Activated T-cell treated with anti-CD3 and anti-CD28 coated beads, Interleukin-2, amount 50 U/mL, for 48 hours (primary cell): ENCODE measurements around the gene ATP6V1G3.

Experiments
- DNase-seq, 2 experiments: peaks; one replicate each; pipeline ENCODE4 v3.0.0-alpha.2; 2020

Gene ATP6V1G3

DNA sequence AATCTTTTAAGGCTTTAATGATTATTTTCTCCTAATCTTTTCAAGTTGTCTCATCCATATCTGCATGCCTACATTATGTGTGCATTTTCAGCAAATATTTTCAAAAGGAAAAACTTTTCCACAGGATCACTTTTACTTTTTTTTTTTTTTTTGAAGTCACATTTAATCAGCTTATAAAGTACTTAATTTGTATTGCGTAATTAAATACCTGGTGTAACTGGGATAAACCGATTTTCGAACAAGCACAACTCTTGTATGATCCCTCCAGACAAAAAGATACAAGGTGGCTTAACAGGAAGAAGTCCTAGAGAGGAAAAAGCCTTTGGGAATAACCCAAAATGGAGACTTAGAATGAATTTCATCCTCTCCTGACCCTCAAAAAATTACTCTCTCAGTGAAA, 1.3 kb upstream of the ATP6V1G3 start:
- DNase-seq, result no peak

DNA sequence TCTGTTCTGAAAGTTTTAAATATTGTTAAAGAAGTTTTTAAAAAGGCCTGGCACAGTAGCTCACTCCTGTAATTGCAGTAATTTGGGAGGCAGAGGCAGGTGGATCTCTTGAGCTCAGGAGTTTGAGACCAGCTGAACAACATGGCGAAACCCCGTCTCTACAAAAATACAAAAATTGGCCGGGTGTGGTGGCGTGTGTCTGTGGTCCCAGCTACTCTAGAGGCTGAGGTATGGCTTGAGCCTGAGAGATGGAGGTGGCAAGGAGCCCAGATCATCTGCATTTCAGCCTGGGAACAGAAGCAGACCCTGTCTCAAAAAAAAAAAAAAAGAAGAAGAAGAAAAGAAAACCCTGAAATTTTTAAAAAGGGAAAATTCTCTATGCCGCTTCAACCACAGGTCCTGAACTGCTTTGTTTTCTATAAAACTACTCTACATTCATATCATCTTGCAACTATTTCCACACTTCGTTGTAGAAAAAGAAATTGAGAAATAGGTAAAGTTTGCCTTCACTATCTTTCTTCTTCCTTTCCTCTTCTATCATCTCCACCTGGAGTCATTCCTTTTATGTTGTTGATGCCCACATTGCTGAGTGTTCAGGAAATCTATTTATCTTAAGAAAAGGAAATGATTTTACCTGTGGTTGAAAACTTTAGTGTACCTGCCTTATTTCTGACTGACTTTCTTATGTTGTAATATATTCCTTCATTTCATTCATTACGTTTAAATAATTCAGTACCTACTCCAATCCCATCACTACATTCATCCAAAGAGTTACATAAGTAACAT, 1.7 kb downstream of the ATP6V1G3 start:
- no peak for DNase-seq

- DNase-seq, result no peak
Measured at GRCh38 chr1:198535631-198536030, 4.8 kb downstream of the ATP6V1G3 start.

DNA sequence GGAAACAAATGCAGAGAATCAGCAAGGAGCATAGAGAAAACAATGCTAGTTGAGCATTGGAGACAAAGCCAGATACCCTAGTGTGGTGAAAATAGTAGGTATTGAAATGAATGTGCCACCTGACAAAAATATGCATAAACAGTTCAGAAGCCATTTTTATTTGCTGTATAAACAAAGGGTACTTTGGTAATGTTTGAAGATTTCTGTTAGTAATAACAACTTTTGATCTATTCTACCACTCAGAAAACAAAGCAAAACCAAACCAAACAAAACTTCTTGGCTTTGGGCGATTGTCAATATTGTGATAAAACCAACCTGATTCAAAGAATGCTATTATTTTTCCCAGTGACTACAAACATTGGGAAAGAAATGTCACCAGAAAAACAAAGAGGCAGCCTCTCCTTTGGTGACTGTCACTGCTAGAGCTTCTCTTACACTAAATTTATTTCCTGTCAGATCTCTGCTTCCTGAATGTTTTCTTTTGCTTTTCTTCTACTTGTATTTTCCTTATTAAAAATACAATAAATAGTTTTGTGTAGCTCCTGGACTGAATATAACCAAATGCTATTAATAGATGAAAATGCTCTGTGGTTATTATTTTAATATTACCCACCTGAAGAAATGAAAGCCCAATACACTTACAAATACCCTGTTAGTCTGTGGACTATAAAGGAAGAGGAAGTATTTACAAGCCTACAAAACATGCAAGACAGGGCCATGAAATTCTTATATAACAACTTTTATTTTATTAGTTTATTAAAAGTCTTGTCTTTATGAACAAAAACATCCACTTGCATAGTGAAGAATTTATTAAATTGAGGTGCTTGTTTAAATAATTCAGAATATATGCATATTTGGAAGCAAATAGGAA, 5.7 kb downstream of the ATP6V1G3 start:
- no peak for DNase-seq

DNA sequence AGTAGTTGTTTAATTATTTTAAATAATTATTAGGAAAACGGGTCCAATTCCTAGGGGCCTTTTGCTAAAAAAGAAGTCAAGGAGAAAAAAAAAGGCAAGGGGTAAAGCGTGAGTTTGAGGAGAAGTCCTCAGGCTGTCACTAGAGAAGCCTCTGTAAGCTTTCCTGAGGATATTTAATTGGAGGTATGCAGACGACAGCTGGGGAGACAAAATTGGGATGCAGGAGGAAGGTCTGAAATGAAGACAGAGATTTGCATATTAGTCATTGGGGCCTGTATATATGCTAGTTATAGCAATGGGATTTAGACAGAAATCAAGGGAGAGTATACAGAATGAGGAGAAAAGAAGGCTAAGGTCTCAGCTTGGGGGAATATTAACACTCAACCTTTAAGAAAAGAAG, 8.6 kb downstream of the ATP6V1G3 start:
- DNase-seq, result no peak

DNA sequence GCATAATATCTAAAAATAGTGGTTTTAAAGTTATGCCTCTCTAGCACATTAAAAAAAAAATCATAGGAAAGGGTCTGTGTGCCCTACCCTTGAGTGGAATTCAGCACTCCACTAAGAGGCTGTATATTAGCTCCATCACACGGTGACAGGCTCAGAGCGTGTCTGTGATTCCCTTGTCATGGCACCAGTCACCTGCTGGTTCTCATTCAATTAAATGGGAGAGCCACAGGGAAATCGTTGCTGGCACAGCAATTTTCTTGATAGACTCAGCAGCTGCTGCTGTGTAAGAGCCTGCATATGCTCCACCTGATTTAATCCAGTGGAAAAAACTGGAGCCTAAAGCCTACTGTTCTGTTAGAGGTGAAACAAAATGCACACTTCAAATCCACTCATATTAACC, 9.5 kb downstream of the ATP6V1G3 start:
- no peak for DNase-seq

- DNase-seq, result no peak
Measured at GRCh38 chr1:198529414-198529813, 11.1 kb downstream of the ATP6V1G3 start.

GRCh38 chr1:198528364-198528763, 12.1 kb downstream of the ATP6V1G3 start:
- no peak for DNase-seq

- DNase-seq, result no peak
Measured at GRCh38 chr1:198524556-198524955, 15.9 kb downstream of the ATP6V1G3 start.

DNA sequence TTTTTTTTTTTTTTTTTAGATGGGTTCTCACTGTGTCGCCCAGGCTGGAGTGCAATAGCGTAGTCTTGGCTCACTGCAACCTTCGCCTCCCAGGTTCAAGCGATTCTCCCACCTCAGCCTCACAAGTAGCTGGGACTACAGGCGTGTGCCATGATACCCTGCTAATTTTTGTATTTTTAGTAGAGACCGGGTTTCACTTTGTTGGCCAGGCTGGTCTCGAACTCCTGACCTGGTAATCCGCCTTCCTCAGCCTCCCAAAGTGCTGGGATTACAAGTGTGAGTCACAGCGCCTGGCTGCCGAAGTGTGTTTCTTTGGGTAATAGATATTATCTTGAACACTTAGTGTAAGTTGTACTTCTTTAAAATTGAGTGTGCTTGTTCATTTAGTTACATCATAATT, 16.4 kb downstream of the ATP6V1G3 start:
- DNase-seq, result peak; percentile 55 to 56

GRCh38 chr1:198523182-198523950, 17.1 kb downstream of the ATP6V1G3 start:
- DNase-seq, result no peak

- DNase-seq, result no peak
Measured at GRCh38 chr1:198520524-198521254, 19.8 kb downstream of the ATP6V1G3 start.

- DNase-seq, result peak; percentile 41 to 46
Measured at GRCh38 chr1:198519639-198520501, 20.6 kb downstream of the ATP6V1G3 start.

- DNase-seq, result no peak
Measured at GRCh38 chr1:198517623-198518199, 22.8 kb downstream of the ATP6V1G3 start.

DNA sequence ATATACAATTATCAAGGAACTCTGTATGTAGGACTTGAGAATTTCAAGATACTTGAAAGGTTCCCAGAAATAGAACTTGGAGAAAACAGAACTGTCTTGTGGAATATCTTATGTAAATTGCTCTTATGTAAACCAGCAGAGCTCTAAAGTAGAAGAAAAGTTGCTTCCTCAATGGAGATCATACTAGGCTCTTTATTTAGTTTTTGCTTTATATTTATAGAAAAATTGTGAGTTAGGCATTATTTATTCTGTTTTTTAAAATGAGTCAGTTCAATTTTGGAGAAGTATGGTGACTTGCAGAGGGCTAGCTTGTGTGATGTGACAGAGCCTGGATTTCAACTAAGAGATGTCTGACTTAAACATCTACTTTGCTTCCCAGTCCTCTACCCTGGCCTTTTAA, 40.4 kb downstream of the ATP6V1G3 start:
- no peak for DNase-seq

DNA sequence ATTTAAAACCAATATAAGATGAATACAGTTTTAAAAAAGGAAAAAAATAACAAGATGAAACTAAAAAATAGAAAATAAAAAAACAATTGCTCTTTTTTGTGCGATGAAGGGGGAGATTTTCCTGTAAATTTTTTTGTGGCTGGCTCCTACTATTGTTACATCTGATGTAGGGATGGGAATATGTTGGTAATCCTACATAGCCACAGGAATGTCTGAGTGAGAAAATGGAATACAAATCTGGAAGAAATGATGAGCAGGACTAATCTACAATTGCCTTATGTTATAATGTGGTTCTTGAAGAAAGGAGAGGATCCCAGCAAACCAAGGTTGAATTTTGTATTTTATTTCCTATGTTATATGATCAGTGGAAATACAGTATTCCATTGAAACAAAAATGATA, 40.9 kb downstream of the ATP6V1G3 start:
- DNase-seq, result no peak

GRCh38 chr1:198498881-198499280, 41.6 kb downstream of the ATP6V1G3 start:
- no peak for DNase-seq

- DNase-seq, result no peak
Measured at GRCh38 chr1:198498103-198498385, 42.4 kb downstream of the ATP6V1G3 start.

DNA sequence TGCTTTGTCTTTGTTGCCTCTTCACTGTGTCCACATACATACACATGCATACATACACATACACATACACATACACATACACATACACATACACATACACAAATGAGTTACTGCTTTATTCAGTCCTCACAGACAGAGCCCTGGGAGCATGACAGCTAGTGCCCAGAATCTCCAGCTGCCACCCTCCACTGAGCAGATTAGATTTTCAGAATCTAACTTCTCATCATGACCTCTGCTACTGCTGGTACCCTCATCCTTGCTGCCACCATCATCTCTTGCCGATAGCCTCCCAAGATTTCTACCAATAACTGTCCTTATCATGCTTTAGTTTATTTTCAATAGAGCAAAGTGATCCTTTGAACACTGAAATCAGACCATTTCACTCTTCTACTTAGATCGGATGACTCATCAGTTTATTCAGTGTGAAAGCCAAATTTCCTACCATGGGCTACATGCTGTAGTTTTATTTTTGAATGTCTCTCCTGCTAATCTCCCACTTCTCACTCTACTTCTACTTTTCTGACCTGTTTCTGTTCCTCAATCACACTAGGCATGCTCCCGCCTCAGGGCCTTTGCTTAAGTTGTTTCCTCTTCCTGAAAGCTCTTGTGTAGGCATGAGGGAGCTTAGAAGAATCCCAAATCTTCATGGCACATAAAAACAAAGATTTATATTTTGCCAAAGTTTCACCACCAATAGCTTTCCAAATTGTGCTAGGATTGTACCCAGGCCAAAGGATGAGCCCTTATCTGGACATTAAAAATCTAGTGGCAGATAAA, 43.0 kb downstream of the ATP6V1G3 start:
- no peak for DNase-seq
